ENCODE measurements around the gene USP15.
A peak's percentile ranks its signal among the peaks of the same experiment; 100 is the strongest.

The USP15 gene

DNA sequence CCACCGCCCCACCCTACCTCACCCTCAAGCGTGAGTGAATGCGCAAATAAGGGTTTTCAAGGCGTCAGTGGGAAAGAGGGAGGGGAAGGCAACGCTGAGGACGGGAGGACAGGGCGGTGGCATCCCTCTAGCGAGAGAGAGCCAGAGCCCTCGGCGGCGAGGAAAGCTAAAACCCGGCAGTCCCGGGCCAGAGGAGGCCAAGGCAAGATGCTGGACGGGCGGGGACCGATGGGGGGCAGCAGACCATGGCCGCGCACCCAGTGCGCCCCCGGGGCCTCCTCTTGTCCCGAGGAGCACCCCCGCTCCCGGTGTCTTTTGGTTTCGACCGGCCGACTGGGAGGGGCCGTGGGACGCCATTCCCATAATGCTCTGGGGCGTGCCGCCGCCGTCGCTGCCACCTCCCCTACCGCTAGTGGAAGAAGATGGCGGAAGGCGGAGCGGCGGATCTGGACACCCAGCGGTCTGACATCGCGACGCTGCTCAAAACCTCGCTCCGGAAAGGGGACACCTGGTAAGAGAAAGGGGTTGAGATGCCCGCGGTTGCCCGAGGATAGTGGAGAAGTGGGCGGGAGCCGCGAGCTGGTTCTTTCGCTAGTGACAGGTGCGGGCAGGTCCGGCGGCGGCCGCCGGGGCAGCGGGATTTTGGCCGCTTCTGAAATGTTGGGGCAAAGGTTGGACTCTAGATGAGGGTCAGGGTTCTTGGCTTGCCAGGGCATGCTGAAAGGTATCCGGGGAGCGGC, at the start of gene USP15:
USP15 (plus strand) TSS at position 412 of the 740 bp plus-strand sequence; CDS start at position 423, 11 bp downstream.
- peak; percentile 94 to 96 for DNase-seq

DNA sequence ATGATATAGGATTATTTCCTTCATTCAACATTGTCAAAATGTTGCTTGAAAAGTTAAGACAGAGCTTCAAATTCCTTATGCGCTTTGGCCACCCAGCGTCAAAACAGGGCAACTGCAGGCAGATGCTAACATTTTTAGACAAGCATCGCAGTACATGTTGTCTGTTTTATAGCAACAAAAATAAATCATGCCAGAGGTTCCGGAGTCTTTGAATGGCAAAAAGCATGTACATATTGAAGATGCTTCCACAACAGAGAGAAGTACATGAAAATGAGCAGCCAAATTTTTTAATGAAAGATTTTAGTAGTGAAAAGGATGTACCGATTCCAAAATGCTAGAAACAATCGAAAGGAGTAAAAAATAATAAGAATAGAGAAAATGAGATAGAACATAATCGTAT, 49.8 kb upstream of the USP15 start:
- DNase-seq, result peak; percentile 37 to 55

DNA sequence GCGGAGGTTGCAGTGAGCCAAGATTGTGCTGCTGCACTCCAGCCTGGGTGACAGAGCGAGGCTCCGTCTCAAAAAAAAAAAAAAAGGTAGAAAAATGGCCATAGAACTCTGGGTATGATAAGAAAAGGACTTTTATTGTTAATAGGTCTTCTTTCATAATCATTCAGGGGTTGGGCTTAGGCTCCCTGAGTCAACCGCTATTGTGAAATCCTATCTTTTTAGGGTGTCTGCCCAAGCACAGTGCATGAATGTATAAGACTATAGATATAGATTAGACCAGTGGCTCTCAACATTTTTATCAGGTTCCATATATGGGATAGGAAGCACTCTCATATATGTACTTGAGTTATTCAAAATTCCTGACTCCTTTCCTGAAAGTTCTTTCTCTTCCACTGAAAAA, 48.7 kb upstream of the USP15 start:
- DNase-seq, result no peak

DNA sequence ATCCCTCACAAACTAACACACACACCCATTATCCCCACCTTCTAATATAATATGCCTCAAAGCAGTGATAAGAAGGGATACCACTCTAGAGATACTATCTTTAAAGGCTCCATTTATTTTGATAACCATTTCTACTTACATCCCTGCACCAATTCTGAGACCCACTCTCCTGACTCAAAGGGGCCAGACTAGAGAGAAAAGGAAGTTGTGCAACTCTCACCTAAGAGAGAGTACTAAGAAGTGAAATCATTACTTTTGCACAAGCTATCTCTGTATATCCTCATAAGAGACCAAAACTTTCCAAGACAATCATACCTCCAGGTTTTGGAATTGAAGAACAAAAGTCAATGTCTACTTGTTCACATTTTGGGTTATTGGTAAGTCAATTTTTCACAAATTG, 45.4 kb upstream of the USP15 start:
- DNase-seq, result no peak

DNA sequence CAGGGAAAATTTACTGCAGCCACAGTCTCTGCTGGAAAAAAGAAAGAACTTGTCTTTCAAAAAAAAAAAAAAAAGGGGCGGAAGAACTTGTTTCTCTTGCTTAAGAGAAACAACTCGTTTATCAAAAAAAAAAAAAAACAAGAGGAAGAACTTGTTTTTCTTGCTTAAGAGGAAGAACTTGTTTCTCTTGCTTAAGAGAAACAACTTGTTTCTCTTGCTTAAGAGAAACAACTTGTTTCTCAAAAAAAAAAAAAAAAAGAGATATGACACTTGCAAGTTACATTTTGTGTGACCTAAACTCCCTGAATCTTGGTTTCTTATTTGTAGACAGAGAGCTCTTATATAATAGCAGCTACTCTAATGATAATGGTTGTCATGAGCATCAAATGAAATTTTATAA, 44.7 kb upstream of the USP15 start:
- no peak for DNase-seq

DNA sequence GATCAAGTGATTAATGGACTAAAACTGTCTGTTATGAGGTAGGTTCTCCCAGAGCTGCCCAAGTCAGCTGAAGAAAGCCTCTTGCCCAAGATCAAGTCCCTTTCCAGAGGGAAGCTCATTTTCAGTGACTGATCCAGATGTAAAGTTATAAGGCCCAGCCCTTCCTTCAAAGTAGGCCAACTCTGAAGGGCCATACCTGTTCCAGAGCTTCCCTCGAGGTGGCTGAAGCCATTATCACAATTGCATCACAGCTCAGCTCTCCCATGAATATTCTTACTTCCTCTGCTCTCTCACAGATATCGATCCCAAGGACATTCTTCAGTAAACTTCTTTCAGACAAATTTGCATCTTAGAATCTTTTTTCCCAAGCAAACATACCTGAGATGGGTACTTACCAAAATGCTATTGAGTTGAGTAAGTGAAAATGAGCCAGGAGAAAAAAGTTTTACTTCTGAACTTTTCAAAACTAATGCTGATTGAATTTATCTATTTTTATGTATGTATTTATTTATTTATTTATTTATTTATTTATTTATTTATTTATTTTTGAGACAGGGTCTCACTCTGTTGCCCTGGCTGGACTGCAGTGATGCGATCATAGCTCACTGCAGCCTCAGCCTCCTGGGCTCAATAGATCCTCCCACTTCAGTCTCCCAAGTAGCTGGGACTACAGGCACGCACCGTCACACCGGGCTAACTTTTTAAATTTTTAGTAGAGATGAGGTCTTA, 42.6 kb upstream of the USP15 start:
- DNase-seq, result no peak

DNA sequence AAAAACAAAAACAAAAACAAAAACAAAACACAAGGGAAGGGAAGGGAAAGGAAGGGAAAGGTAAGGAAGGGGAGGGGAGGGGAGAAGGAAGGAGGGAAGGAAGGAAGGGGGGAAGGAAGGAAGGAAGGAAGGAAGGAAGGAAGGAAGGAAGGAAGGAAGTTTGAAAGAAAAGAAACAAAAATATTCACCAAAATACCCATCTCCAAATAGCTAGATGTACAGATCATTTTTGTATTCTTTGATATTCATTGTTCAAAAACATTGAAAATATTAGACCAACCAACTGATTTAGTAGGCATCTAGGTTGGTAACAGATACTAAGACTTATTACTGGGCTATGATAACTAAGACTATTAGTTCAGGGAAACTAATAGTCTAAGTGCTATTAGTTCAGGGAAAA, 39.1 kb upstream of the USP15 start:
- no peak for DNase-seq

DNA sequence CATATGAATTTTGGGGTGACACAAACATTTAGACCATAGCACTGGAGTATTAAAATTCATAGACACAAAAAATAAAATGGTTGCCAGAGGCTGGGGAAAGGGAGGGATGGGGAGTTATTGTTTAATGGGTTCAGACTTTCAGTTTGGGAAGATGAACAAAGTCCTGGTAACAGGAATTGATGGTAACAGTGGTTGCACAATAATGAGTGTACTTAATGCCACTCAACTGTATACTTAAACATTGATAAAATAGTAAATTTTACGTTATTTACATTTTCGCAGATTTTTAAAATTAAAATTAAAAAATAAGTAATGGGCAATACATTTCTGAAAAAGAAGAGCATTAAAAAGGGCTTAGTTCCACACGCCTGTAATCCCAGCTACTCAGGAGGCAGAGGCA, 35.6 kb upstream of the USP15 start:
- DNase-seq, result no peak

DNA sequence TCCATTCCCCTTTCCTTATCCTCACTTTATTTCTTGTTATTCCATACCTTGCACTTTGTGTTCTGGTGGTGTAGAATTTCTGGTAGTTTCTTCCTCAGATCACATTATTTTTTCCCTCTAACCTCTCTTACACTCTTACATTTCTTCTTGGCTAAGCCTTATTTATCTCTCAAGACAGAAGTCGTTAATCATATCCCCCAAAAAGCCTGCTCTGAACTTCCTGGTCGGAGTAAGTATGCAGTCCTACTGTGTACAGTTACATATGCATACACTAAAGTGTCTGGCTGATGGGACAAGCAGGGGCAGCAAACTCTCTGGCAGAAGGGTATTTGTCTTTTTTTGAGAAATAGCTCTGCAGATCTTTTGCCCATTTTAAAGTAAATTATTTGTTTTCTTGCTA, 33.1 kb upstream of the USP15 start:
- no peak for DNase-seq

DNA sequence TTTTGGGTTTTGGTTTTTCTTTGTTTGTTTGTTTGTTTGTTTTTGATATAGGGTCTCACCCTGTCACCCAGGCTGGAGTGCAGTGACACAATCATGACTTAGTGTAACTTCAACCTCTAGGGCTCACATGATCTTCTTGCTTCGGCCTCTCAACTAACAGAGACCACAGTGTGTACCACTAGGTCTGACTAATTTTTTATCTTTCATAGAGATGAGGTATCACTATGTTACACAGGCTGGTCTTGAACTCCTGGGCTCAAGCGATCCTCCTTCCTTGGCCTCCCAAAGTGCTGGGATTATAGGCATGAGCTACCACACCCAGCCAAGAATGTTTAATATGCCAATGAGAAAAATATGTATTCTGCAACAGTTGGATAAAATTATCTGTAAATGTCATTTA, 29.6 kb upstream of the USP15 start:
- no peak for DNase-seq

DNA sequence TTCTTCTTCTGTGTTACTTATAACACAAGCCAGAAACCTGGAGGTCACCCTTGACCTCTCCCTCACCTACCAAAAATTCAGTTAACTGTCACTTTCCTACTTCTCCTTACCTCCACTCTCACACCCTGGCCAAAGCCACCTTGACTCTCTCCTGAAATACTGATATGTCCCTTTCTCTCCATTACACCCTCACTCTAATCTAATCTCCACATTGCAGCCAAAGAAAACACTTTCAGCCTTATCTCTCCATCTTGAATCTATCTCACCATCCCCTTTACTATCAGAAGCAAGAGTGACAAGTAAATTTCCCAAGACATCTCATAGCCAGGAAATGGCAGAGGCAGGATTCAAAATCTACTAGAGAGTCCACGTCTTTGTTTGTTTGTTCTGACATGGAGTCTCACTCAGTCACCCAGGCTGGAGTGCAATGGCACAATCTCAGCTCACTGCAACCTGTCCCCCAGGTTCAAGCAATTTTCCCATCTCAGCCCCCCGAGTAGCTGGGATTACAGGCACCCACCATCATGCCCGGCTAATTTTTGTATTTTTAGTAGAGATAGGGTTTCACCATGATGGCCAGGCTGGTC, 28.0 kb upstream of the USP15 start:
- no peak for DNase-seq

DNA sequence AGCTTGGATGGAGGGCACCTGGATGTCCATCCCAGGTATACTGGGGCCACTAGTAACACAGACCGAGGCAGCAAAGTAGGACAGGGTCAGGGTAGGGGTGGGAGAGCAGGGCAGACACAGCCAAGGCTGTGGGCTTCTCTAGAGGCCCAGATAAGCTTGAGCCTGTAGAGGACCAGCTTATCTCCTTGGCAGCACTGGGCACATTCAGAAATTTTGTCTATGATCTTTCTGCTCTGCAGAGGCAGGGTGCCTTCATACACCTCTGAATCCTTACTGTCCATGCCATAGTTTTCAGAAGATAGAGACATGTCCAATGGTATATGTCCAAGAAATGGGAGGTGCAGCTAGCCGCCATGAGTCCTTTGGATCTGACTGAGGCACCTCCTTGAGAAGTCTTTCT, 26.4 kb upstream of the USP15 start:
- no peak for DNase-seq

DNA sequence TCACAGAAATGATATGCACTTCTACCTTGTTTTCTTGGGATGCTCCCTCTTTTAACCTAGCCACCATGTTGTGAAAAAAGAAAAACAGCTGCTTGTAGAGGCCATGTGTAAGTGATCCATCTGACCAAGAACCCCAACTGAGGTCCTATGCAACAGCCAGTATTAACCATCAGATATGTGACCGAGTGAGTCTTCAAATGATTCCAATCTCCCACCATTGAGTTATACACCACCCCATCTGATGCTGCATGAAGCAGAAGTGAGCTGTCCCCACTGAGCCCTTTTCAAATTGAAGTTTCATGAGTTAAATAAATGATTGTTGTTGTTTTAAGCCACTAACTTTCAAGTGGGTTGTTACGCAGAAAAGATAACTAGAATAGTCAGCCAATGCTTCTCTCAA, 20.6 kb upstream of the USP15 start:
- no peak for DNase-seq

DNA sequence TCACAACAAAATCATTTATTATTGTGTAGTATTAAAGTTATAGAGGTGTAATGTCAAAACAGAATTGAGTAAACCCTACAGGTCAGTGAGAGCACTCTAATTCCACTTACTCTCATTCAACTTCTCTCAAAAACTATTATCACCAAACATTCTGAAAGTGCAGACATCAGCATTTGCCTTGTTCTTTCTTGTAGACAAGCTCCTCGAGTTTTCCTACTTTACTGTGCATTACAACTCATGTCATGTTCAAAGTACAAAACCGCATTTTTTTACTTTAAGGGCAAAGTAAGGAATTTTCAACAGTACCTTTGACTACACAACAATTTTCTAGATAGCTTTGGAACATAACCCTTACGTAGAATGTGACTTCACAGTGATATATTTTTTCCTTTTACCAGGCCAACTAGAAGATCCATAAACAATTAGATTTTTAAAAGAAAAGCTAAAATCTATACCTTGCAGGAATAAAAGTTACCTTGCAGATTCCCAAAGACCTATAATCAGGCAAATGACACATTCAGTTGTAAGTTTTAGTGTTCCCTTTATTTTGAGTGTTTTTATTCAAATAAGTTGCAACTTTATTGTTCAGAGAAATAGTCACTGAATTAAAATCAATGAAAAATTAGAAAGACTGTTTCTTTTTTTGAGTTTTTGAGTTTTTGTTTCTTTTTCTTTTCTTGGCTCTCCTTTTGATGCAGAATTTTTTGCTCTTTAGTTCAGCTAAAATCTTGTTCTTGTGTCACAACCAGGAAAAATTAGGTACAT, 12.7 kb upstream of the USP15 start:
- no peak for DNase-seq

DNA sequence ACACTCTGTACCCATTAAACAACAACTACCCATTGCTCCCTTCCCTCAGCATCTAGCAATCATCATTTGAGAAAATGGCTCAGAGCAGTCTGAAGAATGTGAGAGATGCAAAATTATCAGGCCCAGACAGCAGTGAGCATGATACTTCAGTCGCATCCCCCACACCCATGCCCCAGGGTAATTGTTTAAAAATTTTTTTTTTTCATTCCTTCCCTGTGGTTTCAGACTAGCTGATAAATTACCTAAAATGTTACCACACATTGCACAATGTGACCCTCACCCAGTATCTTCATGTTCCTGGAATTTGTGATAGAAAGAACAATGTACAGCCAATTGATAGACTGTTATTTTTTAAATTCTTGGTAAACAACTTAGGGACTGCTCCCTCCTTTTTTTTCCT, 11.3 kb upstream of the USP15 start:
- no peak for DNase-seq

DNA sequence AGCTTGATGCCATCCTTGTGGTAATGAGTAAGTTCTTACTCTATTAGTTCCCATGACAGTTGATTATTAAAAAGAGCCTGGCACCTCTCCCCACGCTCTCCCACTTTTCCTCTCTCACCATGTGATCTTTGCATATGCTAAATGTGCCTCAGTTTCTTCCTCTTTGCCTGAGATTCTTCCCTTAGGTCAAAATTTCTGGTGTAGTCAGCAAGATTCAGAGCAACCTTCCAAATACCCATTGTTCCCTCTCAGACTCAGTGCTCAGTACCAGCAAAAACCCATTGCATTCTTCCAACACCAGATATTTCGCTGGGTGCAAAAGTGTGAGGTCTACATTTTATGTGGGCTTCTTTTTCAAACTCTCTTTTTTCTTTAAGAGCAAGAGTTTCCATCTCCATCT, 10.8 kb upstream of the USP15 start:
- no peak for DNase-seq

DNA sequence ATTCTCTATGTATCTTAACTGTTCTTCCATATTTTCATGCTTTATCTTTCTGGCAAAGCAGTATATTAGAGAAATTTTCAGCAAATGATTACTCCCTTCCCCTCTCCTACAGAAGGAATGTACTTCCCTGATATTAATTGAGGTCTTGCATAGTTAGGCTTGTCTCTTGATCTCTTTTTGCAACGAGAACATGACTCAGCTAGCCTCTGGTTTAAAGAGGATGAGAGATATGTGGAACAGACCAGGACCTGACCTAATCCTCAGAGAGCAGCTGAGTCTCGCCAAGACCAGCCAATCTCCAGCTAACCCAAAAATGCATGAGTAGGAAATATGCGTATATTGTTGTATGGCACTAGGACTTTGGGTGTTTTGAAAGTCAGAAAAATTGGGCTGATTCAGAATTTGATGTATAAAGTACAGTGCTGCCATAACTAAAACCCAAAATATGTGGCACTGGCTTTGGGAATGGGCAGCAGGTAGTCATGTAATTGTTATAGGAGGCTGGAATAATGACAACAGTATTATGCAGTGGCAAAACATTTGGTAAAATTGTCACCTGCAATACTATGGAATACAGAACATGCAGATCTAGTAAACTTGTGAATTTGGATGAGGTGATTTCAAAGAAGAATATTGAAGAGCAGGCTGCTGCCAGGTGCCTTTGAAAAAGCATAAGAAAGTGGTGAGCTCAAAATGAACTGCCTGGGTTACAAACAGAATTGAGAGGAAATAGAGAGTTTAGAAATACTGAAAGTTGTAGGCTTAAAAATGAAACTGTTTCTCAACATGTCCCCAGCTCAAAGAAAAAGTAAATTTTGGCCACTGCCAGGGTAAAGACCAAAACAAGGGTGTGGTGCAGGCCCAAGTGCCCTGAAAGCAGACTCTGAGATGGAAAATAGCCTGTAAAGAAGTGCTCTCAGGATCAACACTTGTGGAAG, 9.3 kb upstream of the USP15 start:
- DNase-seq, result no peak

DNA sequence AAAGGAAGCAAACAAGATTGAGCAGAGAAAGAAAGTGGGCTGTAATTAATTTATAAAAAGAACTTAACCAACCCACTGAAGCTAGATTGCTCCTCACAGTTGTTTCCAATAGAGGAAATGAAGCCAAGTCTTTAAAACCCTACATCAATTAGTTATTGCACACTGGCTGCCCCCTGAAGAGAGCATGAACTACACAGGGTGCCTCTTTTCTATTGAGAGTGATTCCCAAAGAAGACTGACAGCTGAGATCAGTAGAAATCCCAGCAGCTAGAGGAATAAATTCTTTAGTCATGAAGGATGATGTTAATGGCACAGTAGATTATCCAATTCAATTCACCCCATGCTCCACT, 8.6 kb upstream of the USP15 start:
- DNase-seq, result no peak

DNA sequence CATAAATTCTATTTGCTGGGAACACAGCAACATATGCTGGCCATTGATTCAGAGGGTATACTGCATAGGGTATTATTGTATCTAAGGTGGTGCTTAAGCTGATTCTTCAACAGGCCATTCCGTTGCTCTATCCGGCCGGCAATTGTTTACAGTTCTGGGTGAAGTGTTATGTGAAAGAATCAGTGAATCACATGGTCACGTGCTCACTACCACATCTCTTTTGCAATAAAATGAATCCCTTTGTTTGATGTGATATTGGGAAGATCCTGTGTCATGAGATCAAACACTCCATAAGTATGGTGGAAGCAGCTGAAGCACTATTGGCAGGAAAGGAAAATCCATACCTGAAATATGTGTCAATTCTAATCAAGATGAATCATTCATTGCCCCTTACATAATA, 7.6 kb upstream of the USP15 start:
- DNase-seq, result no peak

DNA sequence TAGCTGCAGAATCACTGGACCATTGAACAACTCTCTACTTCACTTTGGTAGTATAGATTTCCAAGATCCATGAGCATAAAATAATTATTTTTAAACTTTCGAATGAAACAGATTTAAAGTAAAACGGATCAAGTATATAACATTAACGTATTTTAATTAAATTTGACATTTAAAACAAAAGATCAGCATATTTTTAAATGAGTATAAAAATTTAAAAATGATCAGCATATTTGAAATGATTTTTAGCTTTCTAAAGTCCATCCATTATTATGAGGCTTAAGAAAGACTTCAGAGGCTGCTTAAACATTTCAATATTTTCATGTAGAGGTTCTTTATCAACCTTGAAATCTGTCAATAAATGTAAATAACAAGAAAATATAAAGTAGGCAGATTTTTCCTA, 5.2 kb upstream of the USP15 start:
- DNase-seq, result no peak

DNA sequence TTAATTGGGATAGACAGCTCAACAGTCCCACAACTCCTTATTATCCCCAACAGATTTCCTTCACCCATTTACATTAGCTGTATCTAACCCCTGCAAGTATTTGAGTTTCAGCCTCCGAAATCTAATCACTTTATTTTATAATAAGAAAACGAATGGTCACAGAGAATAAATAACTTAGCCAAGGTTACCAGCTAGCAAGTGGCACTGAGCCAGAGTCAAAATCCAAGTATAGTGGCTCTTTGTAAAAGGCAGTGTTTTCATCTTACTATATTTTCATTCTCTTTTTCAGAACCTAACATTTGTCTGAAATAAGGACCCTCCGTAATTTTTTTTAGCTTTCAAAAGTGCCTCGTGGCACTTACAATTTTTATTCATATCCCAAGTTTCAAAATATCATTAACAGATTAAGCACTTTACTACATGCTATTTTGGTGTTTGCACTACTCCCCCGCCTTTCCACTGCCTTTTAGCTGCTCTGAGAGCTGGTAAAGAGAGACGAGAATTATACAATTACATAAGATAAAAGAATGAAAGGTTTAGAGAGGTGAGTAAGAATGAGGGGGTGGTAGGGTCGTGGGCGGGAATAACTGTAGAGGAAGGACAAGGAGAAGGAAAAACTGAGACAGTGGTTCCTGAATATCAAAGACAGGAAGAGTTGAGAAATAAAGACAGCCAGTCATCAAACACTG, 3.7 kb upstream of the USP15 start:
- peak; percentile 65 to 73 for DNase-seq

DNA sequence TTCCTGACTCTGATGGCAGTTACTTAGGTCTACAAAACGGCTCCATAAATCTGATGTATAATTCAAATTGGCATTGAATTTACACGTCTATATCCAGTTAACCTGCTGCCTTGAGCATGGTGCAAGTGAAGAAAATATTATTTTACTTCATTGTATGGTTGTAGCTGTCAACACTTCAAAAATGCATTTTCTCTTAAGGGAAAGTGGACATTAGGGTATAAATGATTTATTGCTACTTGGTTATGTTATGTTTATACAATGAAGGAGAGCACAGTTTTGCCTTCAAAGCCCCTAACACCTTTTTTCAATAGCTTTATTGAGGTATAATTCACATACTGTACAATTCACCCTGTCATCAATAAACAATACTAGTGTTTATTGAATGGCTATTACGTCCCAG, 2.0 kb upstream of the USP15 start:
- DNase-seq, result no peak

Data from activated CD4-positive, alpha-beta T cell treated with anti-CD3 and anti-CD28 coated beads, Interleukin-2, amount 50 U/mL, for 48 hours (primary cell).